H1 (cell line): ENCODE measurements around the gene GJB3.

Source experiments
- CHD2 ChIP-seq: IDR thresholded peaks from 2 replicates; pipeline ENCODE4 v1.6.1; 2012; ENCODE audit warnings: low read length, improper control_type of control experiment
- EP300 ChIP-seq, 2 experiments: IDR thresholded peaks; 1 replicate in 1 of 2; 2 replicates in 1 of 2; pipeline ENCODE4 v1.6.1; 2011 to 2012; ENCODE audit warnings: low read depth in 2 of 2, low read length in 2 of 2, mild to moderate bottlenecking in 2 of 2, borderline replicate concordance in 1 of 2, inconsistent platforms in 1 of 2, moderate library complexity in 1 of 2
- KDM1A ChIP-seq: fragments of 200-600, 300-600 bp; sonication (generic); IDR thresholded peaks from 2 replicates; pipeline ENCODE4 v1.7.1; 2016; ENCODE audit warnings: mild to moderate bottlenecking, low read length, borderline replicate concordance
- POLR2A ChIP-seq, 2 experiments: IDR thresholded peaks; 1 replicate in 1 of 2; 2 replicates in 1 of 2; pipeline ENCODE4 v1.6.1; 2011; ENCODE audit warnings: low read depth in 2 of 2, low read length in 2 of 2, mild to moderate bottlenecking in 2 of 2; ENCODE audit errors: control extremely low read depth in 1 of 2
- SRF ChIP-seq: IDR thresholded peaks from 2 replicates; pipeline ENCODE4 v1.6.1; 2011; ENCODE audit warnings: mild to moderate bottlenecking, low read depth, low read length, moderate library complexity
- TF ChIP-seq, protein P1 (sequence below), 3 experiments: IDR thresholded peaks; 1 replicate in 2 of 3; 2 replicates in 1 of 3; pipeline versions ENCODE4 v1.5.1 to v1.6.1; 2011; ENCODE audit warnings: low read length in 3 of 3, mild to moderate bottlenecking in 3 of 3, inconsistent platforms in 2 of 3, low read depth in 1 of 3, moderate library complexity in 1 of 3; ENCODE audit not compliant: insufficient read depth in 1 of 3; ENCODE audit errors: control extremely low read depth in 1 of 3

DNA sequence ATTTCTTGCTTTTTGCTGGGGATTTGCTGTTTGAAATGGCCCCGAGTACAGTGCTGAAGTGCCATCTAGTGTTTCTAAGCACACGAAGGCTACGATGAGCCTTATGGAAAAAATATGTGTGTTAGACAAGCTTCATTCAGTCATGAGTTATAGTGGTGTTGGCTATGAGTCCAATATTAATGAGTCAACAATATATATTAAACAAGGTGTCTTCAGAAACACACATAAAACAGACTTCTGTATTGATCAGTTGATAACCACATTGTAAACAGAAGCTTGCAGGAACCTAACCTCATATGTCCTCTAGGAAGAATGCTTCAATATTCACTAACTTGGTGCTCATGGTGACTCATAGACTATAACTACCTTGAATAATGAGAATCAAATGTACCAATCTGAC lies 27.9 kb upstream of the GJB3 start:
- TF ChIP-seq SRF (no peak), KDM1A (no peak), POLR2A (IDR thresholded peaks at IDR 0.05; ENCODE audit: control extremely low read depth in 1 of 2, low read depth in 2 of 2, low read length in 2 of 2) (no peak), EP300 (IDR thresholded peaks at IDR 0.05; ENCODE audit: borderline replicate concordance in 1 of 2, low read depth in 2 of 2, low read length in 2 of 2) (no peak), CHD2 (no peak)
- TF ChIP-seq, protein P1, sequence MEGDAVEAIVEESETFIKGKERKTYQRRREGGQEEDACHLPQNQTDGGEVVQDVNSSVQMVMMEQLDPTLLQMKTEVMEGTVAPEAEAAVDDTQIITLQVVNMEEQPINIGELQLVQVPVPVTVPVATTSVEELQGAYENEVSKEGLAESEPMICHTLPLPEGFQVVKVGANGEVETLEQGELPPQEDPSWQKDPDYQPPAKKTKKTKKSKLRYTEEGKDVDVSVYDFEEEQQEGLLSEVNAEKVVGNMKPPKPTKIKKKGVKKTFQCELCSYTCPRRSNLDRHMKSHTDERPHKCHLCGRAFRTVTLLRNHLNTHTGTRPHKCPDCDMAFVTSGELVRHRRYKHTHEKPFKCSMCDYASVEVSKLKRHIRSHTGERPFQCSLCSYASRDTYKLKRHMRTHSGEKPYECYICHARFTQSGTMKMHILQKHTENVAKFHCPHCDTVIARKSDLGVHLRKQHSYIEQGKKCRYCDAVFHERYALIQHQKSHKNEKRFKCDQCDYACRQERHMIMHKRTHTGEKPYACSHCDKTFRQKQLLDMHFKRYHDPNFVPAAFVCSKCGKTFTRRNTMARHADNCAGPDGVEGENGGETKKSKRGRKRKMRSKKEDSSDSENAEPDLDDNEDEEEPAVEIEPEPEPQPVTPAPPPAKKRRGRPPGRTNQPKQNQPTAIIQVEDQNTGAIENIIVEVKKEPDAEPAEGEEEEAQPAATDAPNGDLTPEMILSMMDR (IDR thresholded peaks at IDR 0.05; ENCODE audit: control extremely low read depth in 1 of 3, insufficient read depth in 1 of 3, low read depth in 1 of 3, low read length in 3 of 3) = no peak
